Hematopoietic multipotent progenitor cell treated with erythropoietin and hydrocortisone succinate and interleukin-3 and kit ligand, for 6 days (in vitro differentiated cells): ENCODE data around the gene LRTM2.

Experiments
- DNase-seq: peaks from one replicate; pipeline ENCODE4 v3.0.0-alpha.2; 2015

The LRTM2 gene

GRCh38 chr12:1830981-1831963, 10.9 kb downstream of the LRTM2 start:
- peak; percentile 80 for DNase-seq

- DNase-seq = no peak
Observed at GRCh38 chr12:1832801-1833595, 12.6 kb downstream of the LRTM2 start.

- DNase-seq = no peak
Observed at GRCh38 chr12:1833596-1834028, 13.2 kb downstream of the LRTM2 start.

GRCh38 chr12:1834186-1834925, 14.0 kb downstream of the LRTM2 start:
- no peak for DNase-seq

GRCh38 chr12:1835211-1836131, 15.1 kb downstream of the LRTM2 start:
- no peak for DNase-seq

GRCh38 chr12:1836241-1836803, 16.0 kb downstream of the LRTM2 start:
- no peak for DNase-seq

- peak; percentile 70 for DNase-seq
Observed at GRCh38 chr12:1836854-1837421, 16.6 kb downstream of the LRTM2 start.

GRCh38 chr12:1837541-1838204, 17.3 kb downstream of the LRTM2 start:
- no peak for DNase-seq

GRCh38 chr12:1838205-1838993, 18.0 kb downstream of the LRTM2 start:
- no peak for DNase-seq

GRCh38 chr12:1838994-1839365, 18.6 kb downstream of the LRTM2 start:
- no peak for DNase-seq

GRCh38 chr12:1839464-1839863, 19.1 kb downstream of the LRTM2 start:
- no peak for DNase-seq

GRCh38 chr12:1839956-1840951, 19.9 kb downstream of the LRTM2 start:
- DNase-seq = no peak

GRCh38 chr12:1840981-1841425, 20.6 kb downstream of the LRTM2 start:
- DNase-seq = no peak

GRCh38 chr12:1841586-1842182, 21.3 kb downstream of the LRTM2 start:
- no peak for DNase-seq

GRCh38 chr12:1842183-1842904, 22.0 kb downstream of the LRTM2 start:
- peak; percentile 50 for DNase-seq

- DNase-seq = no peak
Observed at GRCh38 chr12:1842905-1843640, 22.7 kb downstream of the LRTM2 start.

- no peak for DNase-seq
Observed at GRCh38 chr12:1843641-1844005, 23.3 kb downstream of the LRTM2 start.
